H7 (cell line): Measurements from ENCODE around the gene ZMYND8. TPM values are rescaled to one million over a fixed set of nuclear protein-coding genes. Genes with fewer than 3 reads are reported as not detected.
"Not testable (repeated sequence)": the region's sequence is repeated elsewhere in the genome, so short reads cannot be mapped to it uniquely, and the experiment has no call there.

Experiments used
- DNase-seq: peaks from one replicate; pipeline ENCODE4 v3.0.0; 2012
- H3K27me3 ChIP-seq: 2 replicates; pipeline ENCODE4 v1.6.0; 2011; ENCODE audit warnings: mild to moderate bottlenecking, low read length; ENCODE audit not compliant: control insufficient read depth, insufficient read depth
- H3K36me3 ChIP-seq: replicated peaks from 2 replicates; pipeline ENCODE4 v1.5.1; 2011; ENCODE audit warnings: low read length; ENCODE audit not compliant: control insufficient read depth, insufficient read depth
- H3K4me3 ChIP-seq: 2 replicates; pipeline ENCODE4 v1.5.1; 2011; ENCODE audit warnings: low read depth, mild to moderate bottlenecking, control low read depth, low read length, moderate library complexity; ENCODE audit not compliant: insufficient read depth
- total RNA-seq: library from RNA; depleted of rRNA; stranded (reverse); fragments of >200 nt; shearing (Covaris generic); gene quantifications from 2 replicates; pipeline ENCODE4 v1.2.3, GENCODE V29; 2014

ZMYND8 gene
- total RNA-seq, 1 experiment from 2014 or later: 28.1 TPM

DNA sequence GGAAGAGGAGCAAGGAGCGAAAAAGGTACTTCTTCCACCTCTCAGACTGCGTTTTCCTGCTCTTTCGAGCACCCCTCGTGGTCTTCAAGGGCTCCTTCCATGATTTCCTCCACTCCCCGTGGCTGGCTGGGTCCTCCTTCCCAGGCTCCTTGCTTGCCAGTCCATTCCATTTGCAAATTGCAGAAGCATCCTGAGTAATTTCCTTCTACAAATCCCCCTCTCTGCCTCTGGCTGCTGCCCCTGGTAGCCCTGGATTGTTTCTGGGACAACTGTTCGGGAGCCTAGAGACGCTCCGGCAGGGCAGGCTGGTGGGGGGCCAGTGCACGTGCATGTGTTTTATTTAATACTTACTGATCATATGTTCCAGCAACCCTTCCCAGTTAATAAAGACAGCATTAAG lies 173.1 kb downstream of the ZMYND8 start:
- H3K36me3 ChIP-seq: no peaks in the 10 kb centered on the region
- H3K4me3 ChIP-seq: no peak overlapping the region
- H3K27me3 ChIP-seq: no peaks in the 10 kb centered on the region
- no peak for DNase-seq

DNA sequence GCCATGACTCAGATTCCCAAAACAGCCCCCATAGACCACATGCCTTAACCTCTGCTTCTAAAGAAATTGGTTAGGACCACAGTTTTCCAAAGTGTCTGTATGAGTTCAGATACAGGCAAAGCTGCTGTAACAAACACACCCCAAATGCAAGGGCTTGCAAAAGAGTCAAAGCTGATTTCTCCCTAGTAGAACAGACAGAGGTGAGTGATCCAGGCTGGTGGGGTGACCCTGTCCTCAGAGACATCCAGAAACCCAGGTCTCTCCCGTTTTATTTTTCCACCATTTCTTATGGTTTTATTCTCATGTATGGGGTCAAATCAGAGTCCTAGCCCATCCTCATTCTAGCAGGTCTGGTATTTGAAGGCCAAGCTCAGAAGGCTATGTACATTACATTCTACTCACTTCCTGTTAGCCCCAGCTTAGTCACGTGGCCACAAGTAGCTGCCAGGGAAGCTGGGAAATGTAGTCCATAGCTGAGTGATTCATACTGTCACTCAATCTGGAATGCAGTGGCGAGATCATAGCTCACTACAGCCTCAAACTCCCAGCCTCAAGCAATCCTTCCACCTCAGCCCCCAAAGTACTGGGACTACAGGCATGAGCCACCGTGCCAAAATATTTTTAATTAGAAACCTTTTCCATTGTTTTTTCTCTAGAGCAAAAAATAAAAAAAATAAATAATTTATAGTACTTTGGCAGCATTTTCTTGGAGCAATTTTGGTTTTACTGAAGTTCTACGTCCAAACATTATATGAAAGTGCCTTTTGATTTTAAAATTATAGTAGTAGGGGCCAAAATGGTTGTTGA lies 175.2 kb downstream of the ZMYND8 start:
- H3K27me3 ChIP-seq: no peaks in the 10 kb centered on the region
- no peaks in the 10 kb centered on the region for H3K36me3 ChIP-seq
- DNase-seq: peak; percentile 64
- H3K4me3 ChIP-seq: no peak overlapping the region

DNA sequence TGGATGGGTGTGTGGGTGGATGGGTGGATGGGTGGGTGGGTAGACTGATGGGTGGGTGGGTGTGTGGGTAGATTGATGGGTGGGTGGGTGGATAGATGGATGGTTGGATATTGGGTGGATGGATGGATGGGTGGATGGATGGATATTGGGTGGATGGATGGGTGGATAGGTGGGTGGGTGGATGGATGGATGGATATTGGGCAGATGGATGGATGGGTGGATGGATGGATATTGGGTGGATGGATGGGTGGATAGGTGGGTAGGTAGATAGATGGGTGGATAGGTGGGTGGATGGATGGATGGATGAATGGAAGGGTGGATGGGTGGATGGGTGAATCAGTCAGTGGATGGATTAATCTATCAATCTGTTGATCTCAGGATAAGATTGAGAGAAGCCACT lies 177.2 kb downstream of the ZMYND8 start:
- Histone ChIP-seq H3K4me3 (no peak overlapping the region), H3K27me3 (no peaks in the 10 kb centered on the region), H3K36me3 (no peaks in the 10 kb centered on the region)
- DNase-seq: no peak

DNA sequence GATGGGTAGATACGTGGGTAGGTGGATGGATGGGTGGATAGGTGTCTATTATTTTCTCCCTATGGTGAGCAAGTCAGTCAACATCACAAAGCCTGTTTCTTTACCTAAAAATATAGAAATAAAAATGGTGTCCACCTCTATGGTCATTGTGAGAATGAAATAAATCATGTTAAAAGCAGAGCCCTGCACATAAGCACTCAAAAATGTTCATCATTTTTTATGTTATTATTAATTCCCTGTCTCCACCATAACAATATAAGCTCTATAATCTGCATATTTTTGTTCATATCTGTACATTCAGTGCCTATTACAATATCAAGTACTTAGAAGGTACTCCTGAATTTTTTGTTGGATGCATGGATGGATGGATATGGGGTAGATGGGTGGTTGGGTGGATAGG lies 177.6 kb downstream of the ZMYND8 start:
- Histone ChIP-seq H3K27me3 (no peaks in the 10 kb centered on the region), H3K4me3 (no peak overlapping the region), H3K36me3 (no peaks in the 10 kb centered on the region)
- DNase-seq: no peak

DNA sequence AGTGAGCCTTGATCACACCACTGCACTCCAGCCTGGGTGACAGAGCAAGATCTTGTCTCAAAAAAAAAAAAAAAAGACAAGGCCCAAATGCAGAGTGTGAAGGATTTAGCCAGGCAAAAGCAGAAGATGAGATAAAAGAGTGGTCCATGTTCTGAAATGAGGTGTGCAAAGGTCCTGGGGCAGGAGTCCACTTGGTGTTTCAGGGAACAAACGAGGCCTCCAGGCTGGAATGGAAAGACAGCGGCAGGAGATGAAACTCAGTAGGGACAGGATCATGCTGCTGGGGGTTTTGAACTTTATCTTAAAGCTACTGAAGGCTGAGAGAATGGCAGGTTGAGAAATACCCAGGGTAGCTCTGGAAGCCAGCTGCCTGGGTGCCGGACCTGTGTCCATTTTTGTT lies 178.2 kb downstream of the ZMYND8 start:
- H3K27me3 ChIP-seq: no peaks in the 10 kb centered on the region
- H3K4me3 ChIP-seq: no peak overlapping the region
- no peaks in the 10 kb centered on the region for H3K36me3 ChIP-seq
- no peak for DNase-seq

DNA sequence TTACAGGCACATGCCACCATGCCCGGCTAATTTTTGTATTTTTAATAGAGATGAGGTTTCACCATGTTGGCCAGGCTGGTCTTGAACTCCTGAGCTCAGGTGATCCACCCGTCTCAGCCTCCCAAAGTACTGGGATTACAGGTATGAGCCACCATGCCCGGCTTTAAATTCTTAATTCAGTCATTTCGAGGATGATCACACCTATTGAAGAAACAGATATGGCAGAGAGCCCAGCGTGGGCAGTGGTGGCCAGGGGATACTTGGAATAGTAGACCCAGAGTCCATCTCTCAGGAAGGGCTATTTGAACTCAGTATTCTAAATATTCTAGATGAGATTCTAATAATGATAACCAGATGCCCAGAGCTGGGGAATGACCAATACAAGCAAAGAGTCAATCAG lies 180.3 kb downstream of the ZMYND8 start:
- not testable (repeated sequence) for DNase-seq, H3K36me3 ChIP-seq, H3K4me3 ChIP-seq, H3K27me3 ChIP-seq

DNA sequence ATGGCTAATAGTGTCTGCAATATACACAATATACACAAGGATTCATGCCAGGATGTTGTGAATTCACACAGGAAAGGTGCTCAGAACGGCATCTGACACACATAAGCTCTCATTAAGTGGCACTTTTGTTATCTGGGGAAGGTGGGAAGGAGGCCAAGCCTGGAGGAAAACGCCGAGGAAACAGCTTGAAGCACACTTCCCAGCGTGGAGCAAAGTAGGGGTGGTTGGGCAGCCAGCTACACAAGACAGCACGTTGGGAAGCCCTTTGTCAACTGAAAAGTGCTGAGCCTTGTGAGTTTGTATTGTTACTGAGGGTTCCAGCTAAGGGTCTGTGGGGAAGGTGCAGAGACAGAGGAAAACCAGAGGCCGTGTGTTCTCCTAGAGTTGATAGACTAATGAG lies 181.0 kb downstream of the ZMYND8 start:
- no peak overlapping the region for H3K4me3 ChIP-seq
- H3K36me3 ChIP-seq: no peaks in the 10 kb centered on the region
- DNase-seq: no peak
- H3K27me3 ChIP-seq: no peaks in the 10 kb centered on the region

DNA sequence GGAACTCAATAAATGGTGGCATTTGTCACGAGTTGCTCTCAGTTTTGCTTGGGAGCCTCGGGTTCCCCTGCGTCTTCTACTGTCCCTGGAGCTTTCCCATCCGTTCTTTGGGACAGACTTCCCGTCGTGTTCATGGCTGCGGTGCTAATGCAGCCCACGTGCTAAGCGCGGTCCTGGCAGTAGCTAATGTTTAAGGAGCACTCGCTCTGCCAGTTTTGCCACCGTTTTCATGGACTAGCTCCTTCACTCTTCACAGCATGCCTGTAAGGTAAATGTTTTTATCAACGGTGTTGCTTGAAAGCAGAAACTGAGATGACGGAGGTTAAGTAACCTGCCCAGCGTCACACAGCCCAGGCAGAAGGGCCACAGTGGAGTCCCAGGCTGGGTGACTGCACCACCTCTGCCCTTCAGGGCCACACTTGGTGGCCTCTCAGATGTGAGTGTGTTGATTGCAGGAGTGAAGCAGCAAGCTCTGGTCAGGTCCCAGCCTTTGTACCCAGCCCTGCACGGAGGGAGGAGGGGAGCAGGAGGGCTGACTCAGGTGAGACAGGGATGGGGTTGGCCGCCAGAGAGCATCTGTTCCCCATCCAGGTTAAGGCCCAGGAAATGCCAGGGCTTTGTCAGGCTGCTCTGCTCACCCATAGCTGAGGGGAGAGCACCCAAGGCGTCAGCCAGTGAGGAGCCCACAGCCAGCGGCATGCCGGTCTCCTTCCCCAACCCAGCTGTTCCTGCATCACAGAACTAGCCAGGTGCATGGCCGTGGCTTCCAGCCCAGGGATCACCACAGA lies 181.8 kb downstream of the ZMYND8 start:
- H3K4me3 ChIP-seq: no peak overlapping the region
- H3K36me3 ChIP-seq: no peaks in the 10 kb centered on the region
- no peaks in the 10 kb centered on the region for H3K27me3 ChIP-seq
- no peak for DNase-seq

DNA sequence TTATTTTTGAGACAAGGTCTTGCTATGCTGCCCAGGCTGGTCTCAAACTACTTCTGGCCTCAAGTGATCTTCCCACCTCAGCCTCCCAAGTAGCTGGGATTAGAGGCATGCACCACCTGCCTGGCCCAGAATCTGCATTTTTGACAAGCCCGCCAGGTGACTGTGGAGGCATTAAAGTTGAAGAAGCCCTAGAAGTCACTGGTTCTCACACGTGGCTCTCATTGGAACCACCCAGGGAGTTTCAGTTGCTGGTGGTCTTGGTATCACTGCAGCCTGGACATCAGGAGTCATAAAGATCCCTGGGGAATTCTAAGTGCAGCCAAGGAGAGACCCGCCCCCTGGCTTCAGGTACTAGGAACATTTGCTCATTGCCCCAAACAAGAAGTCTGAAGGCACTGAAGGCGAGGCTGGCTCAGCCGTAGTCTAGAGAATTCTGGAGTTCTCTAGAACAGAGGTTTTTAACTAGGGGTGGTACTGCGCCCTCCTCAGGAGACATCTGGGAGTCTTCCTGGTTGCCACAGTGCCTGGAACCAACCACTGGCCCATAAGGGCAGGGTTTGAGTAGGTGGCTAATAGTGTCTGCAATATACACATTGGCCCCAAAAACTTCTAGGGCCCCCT lies 182.8 kb downstream of the ZMYND8 start:
- no peaks in the 10 kb centered on the region for H3K27me3 ChIP-seq
- no peak overlapping the region for H3K4me3 ChIP-seq
- H3K36me3 ChIP-seq: no peaks in the 10 kb centered on the region
- peak; percentile 66 for DNase-seq

DNA sequence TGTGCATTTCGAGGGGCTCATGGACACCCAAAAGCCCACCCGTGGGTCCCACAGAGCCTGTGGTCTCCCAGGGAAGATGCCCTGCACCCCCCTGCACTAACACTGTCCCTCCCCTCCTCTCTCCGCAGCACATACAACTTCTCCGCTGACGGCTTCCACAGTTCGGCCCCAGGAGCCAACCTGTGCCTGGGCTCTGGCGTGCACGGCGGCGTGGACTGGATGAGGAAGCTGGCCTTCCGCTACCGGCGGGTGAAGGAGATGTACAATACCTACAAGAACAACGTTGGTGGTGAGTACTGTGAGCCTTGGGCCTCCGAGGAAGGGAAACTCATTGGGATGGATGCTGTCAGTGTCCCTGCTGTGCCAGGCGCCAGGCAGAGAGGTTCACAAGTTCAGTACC lies 183.9 kb downstream of the ZMYND8 start:
- Histone ChIP-seq H3K27me3 (no peaks in the 10 kb centered on the region), H3K4me3 (no peak overlapping the region), H3K36me3 (no peaks in the 10 kb centered on the region)
- DNase-seq: no peak

DNA sequence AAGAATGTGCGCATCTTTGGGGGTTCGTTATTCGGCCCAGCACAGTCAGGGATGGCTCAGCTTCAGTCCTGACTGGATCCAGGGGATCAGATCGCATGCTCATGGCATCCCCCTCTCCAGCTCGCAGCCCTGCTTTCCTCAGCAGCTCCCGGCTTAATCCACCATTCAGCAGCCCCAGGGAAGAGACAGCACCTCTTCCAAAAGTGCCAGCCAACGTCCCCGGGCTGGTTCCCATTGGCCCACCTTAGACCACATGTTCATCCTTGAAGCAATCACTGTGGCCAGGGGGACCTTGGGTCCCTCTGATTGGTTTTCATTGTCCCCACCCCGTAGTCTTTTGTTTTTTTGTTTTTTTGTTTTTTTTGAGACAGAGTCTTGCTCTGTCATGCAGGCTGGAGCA lies 188.7 kb downstream of the ZMYND8 start:
- DNase-seq: peak; percentile 48
- Histone ChIP-seq H3K36me3 (no peaks in the 10 kb centered on the region), H3K4me3 (no peak overlapping the region), H3K27me3 (no peaks in the 10 kb centered on the region)

DNA sequence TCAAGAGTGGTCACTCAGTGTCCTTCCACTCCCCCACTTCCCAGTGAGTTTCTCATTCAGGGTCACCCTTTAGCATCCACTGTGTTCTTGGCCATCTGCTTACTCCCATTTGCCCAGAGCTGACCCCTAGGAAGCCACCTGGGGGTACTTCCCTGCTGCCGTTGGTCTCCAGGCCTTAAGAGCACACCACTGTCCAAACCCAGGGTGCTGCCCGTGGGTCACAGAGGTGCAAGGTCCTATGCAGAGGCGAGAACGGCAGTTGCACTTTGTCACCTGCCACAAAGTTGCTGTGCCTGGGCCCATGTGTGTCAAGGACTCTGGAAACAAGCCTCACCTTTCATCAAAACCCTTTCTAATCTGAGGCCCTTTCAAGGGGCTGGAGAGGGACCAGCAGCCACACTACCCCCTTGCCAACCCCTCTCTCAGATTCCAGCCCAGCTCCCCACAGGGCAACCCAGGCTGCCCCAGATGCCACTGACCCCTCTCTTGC lies 191.1 kb downstream of the ZMYND8 start:
- no peak for DNase-seq
- H3K4me3 ChIP-seq: no peak overlapping the region

DNA sequence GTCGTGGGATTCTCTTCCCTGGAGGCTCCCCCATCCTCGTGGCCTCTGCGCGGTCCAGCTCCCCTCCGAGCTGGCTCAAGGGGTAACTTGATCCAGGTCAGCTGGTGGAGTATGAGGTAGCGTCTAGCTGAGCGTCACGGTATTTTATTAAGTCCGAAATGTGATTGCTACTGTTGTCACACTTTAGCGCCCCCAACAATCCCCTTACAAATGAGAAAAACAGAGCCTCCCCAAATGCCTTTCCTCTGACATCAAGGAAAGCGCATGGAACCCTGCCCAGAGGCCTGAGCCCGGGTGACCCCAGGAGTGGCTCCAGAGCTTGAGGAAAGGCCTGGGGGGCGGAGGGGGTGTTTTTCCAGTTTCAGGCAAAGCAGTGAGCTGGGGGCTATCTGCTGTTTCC lies 192.4 kb downstream of the ZMYND8 start:
- no peaks in the 10 kb centered on the region for H3K27me3 ChIP-seq
- H3K36me3 ChIP-seq: no peaks in the 10 kb centered on the region
- DNase-seq: no peak
- H3K4me3 ChIP-seq: no peak overlapping the region

More for the DNA sequence above, 191.1 kb downstream of the ZMYND8 start:
- H3K27me3 ChIP-seq: no peaks in the 10 kb centered on the region
- H3K36me3 ChIP-seq: no peaks in the 10 kb centered on the region

DNA sequence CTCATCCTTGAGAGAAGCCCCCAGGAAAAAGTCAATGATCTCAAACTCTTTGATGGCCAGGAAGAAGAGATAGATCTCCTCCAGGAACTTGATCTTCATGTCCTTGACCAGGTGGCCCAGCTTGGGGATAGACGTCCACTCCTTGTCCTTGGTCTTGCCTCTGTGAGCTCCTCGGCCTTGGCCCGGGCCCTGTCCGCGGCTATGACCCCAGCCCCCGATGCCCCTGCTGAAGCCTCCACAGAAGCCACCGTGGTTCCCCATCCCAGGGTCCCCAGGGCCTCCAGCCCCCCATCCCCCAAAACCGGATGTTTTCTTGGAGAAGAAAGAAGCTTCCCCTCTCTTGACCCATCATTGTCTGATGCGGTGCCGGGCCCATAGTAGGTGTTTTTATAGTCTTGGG lies 195.1 kb downstream of the ZMYND8 start:
- Histone ChIP-seq H3K27me3 (no peaks in the 10 kb centered on the region), H3K4me3 (no peak overlapping the region), H3K36me3 (no peaks in the 10 kb centered on the region)
- DNase-seq: no peak

DNA sequence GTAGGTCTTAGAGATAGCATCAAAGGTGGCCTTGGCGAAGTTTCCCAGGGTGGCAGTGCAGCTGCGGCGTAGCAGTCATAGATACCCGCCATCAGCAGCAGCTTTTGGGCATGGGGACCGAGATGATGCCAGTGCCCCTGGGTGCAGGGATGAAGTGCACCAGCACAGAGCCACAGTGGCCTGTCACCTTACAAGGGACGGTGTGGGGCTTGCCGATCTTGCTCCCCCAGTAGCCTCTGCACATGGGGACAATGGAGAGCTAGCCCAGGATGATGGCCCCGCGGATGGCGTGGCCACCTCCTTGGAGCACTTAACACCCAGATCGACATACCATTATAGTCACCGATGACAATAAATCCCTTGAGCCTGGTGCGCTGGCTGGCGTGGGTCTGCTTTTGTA lies 195.5 kb downstream of the ZMYND8 start:
- Histone ChIP-seq H3K27me3 (no peaks in the 10 kb centered on the region), H3K36me3 (no peaks in the 10 kb centered on the region)
- no peak for DNase-seq

More for the DNA sequence above, 195.5 kb downstream of the ZMYND8 start:
- no peak overlapping the region for H3K4me3 ChIP-seq
